SK-N-SH treated with all-trans-retinoic acid at 6 μM for 48 hours (cell line): ENCODE results near the gene EPB41L5.

ENCODE experiments used
- CSDC2 ChIP-seq: fragments of 250-450 bp; sonication (Bioruptor Pico); IDR thresholded peaks from 2 replicates; pipeline ENCODE4 v1.5.0; 2020; ENCODE audit warnings: mild to moderate bottlenecking, moderate library complexity
- ESRRG ChIP-seq: fragments of 250-450 bp; sonication (Bioruptor Pico); IDR thresholded peaks from 2 replicates; pipeline ENCODE4 v1.6.1; 2021; ENCODE audit warnings: mild to moderate bottlenecking
- TOX ChIP-seq: fragments of 250-450 bp; sonication (Bioruptor Pico); IDR thresholded peaks from 2 replicates; pipeline ENCODE4 v1.8.0; 2021; ENCODE audit warnings: mild to moderate bottlenecking, moderate library complexity, borderline replicate concordance
- TSHZ2 ChIP-seq: fragments of 250-450 bp; sonication (Bioruptor Pico); IDR thresholded peaks from 2 replicates; pipeline ENCODE4 v1.5.0; 2020; ENCODE audit warnings: mild to moderate bottlenecking, moderate library complexity
- ZC3H10 ChIP-seq: fragments of 250-450 bp; sonication (Bioruptor Pico); IDR thresholded peaks from 2 replicates; pipeline ENCODE4 v1.5.1; 2021; ENCODE audit warnings: mild to moderate bottlenecking, moderate library complexity
- ZFP3 ChIP-seq: fragments of 250-450 bp; sonication (Bioruptor Pico); IDR thresholded peaks from 2 replicates; pipeline ENCODE4 v1.5.0; 2020; ENCODE audit warnings: mild to moderate bottlenecking, moderate library complexity

GRCh38 chr2:120066800-120067547 is 54.1 kb downstream of the EPB41L5 start:
- no peak for TF ChIP-seq TOX (CRISPR knock-in tag)
- no peak for TF ChIP-seq TSHZ2 (CRISPR knock-in tag)
- TF ChIP-seq CSDC2 (CRISPR knock-in tag) = no peak
- no peak for TF ChIP-seq ZC3H10 (CRISPR knock-in tag)
- no peak for TF ChIP-seq ZFP3 (CRISPR knock-in tag)
- TF ChIP-seq ESRRG (CRISPR knock-in tag) = no peak
